GM19395 (cell line): ENCODE data around the gene PLS1.
A peak's percentile ranks its signal among the peaks of the same experiment; 100 is the strongest.
"Not testable (repeated sequence)": the region's sequence is repeated elsewhere in the genome, so short reads cannot be mapped to it uniquely, and the experiment has no call there.

ENCODE experiments used
- ATAC-seq: cut with Tn5 transposase; IDR thresholded peaks from one replicate; pipeline ENCODE4 v1.9.1; 2021; ENCODE audit warnings: mild to moderate bottlenecking, moderate library complexity; ENCODE audit not compliant: unreplicated experiment

Gene PLS1

DNA sequence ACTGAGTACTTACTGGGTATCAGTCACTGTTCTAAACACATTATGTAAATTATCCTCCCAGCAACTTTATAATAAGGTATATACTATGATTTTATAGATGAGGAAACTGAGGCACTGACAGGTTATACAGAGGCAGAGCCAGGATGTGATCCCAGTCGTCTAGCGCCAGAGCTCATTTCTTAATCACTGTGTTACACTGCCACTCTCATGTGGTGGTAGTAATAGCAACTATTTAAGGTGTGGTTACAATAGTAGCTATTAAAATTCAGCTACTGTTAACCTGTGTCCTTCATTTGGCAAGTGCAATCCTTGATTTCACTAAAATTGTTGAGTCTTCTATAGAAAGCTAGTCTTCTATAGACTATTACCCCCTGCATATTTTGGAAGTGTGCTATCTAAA is 84.5 kb downstream of the PLS1 start:
- no peak for ATAC-seq

DNA sequence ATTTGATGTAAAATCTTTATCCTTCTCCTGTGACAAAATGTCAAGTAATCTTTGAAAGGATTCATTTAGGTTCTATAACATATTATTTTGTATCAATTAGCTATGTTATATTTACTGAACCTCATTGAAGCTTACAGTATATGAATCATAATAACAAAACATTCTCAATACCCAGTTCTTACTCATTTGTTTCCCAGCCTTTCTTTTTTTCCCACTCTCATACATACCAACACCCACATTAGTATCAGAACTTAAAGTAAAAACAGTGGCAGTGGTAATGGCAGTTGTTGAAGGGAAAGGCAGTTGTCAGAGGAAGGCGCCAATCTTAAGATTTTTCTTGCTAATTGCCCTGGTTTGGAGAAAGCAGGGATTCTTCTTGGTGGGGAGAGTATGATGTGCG is 94.4 kb downstream of the PLS1 start:
- ATAC-seq = no peak

DNA sequence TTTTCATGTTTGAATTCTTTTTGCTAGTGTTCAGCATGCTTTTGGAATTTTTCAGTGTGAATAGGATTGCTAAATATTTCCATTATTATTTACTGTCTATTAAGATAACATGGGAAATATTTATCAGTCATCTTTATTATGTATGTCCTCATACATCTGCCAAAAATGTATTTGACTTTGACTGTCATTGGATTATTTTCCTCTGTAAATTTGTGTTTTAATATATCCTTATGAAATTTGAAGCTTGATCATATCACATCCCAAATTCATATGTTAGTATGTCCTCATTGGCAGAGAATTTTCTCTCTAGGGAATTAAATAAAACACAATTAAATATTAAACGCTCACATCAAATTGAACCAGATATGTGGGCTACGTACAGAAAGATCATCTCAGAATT is 95.3 kb downstream of the PLS1 start:
- ATAC-seq = no peak

DNA sequence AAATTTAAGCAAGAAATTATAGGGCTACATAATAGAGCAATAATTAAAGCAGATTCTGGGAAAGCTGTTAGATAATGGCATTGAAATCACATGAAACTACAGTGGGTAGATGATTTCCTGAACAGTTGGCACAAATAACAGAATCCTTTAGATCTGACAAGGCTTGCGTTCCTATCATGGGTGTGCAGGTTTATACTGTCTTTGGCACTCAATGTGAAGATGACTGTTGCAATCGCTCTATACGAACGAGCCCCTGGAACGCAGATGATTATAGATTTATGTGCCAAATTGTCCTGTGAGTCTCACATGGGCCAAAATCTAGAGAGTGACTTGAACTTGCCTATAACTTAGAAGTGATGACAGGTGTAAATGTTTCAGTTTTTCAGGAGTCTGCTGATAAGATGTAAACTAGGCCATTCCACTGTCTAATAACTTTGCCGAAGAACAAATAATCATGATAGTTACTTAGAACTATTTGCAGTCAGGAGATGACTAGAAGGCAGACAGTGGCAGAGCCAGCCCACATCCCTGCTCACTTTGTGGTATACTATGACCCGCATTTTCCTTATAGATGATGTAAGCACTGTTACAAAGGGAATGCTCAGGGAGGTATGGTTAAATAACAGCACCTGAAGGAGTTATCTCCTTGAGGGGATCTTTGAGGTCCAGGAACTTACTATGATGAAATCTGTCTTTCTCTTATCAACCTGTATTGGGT is 97.1 kb downstream of the PLS1 start:
- ATAC-seq = no peak

DNA sequence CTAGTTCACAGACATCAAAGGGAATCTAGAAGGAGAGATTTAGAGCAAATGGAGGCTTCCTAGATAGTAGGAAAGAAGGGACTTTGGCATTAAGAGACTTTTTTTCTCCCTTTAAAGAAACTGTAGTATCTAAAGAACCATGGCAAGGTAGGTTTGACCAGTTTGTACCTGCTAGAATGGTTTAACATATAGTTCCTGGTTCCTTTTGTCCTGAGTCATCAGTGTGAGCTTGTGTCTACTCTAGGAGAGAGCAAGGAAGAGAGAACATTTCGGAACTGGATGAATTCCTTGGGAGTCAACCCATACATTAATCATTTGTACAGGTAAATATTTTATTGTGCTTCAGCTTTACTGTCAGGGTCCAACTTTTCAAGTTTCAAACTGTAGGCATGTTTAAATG is 98.0 kb downstream of the PLS1 start:
- ATAC-seq = no peak

DNA sequence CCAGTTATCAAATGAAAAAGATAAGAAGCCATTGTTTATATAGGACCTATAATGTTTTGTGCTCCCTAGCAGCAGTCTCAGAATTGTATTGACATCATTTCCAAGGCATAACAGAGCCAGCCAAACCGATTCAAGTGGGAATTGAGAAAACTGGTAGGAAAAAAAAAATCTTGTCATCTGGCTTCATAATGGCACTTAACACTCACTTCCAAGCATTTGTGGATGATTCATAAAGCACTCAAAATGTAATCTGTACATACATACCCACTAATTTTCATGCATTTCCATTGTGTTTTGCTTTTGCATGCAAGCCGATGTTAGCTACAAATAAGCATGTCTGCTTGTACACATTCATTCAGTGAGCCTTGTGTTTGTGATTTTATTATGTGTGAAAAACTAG is 109.0 kb downstream of the PLS1 start:
- no peak for ATAC-seq

DNA sequence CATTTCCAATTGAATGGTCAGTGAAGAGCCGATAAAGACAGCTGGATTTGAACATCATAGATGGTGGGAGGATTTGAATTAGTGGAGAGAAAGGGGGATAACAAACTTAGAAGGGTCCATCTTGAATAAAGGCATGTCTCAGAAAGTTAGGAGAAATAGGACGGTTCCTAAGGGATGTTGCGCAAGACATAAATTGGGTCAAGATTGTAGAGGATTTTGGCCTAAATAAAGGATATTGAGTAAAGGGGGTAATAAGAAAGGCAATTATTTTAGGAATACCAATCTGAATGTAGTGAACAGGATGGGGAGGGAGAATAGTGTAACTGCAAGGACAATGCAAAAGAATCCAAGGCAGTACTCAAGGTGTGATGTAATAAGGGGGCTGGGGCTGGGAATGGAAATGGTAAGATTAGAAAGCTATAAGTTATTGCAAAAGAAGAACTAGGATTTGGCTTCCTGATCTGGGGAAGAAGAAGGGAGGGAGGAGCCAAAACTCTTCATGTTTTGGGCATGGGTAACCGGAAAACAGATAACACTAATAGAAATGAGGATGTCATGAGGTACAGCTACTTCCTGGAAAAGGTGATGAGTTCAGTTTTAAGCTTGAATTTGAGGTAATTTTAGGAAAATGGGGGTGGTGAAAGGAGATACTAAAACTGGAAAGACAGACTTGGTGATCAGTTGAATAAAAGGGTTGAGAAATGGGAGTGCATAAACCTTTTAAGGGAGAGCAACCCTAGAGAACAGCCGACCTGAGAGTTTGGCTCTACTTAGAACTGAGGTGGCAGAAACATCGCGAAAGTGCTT is 110.3 kb downstream of the PLS1 start:
- ATAC-seq = no peak

DNA sequence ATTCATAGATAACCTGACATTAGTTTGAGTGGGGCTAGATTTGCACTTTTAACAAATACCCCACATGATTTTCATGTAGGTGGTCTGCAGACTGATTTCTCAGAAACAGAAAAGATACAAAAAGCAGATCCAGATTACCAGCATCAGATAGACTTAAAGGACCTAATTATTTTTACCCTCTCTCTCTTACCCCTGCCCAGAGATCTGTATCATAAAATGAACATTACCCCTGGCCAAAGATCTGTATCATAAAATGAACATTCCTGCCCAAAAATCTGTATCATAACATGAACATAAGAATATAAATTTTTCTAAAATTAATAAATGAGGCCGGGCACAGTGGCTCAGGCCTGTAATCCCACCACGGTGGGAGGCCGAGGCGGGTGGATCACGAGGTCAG is 113.0 kb downstream of the PLS1 start:
- no peak for ATAC-seq

DNA sequence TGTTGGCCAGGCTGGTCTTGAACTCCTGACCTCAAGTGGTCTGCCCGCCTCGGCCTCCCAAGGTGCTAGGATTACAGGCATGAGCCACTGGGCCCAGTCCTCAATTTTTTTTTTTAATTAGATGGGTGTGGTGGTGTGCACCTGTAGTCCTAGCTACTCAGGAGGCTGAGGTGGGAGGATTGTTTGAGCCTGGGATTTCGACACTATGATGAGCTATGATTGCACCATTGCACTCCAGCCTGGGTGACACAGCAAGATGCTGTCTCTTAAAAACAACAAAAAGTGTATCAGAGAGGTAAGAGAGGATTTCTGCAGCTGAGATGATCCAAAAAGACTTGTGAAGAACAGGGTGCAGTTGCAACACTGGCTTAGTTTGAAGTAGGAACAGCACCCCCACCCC is 118.7 kb downstream of the PLS1 start:
- ATAC-seq = not testable (repeated sequence)

DNA sequence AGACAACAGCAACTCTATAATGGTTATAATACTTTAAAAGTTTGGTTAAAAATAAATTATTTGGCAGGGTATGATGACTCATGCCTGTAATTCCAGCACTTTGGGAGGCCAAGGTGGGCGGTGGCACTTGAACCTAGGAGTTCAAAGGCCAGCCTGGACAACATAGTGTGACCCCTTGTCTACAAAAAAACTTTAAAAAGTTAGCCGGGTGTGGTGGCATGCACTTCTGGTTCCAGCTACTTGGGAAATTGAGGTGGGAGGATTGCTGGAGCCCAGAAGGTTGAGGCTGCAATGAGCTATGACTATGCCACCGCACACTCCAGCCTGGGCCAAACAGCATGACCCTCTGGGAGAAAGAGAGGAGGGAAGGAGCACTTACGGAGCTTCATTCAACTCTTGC is 119.9 kb downstream of the PLS1 start:
- ATAC-seq = no peak

DNA sequence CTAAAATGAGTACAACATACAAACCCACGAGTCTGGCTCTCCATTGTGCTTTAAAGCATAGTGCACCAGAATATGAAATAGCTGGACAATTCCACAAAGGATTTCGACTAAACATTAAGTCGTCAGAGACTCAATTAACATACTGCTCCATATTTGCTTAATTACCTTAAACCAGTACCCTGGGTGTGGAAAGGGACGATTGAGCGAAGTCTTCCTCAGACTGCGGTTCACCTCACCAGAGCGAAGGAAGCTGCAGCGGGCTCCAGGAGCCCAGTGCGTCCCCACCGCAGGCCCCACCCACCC is 127.4 kb downstream of the PLS1 start:
- peak; percentile 40 for ATAC-seq

DNA sequence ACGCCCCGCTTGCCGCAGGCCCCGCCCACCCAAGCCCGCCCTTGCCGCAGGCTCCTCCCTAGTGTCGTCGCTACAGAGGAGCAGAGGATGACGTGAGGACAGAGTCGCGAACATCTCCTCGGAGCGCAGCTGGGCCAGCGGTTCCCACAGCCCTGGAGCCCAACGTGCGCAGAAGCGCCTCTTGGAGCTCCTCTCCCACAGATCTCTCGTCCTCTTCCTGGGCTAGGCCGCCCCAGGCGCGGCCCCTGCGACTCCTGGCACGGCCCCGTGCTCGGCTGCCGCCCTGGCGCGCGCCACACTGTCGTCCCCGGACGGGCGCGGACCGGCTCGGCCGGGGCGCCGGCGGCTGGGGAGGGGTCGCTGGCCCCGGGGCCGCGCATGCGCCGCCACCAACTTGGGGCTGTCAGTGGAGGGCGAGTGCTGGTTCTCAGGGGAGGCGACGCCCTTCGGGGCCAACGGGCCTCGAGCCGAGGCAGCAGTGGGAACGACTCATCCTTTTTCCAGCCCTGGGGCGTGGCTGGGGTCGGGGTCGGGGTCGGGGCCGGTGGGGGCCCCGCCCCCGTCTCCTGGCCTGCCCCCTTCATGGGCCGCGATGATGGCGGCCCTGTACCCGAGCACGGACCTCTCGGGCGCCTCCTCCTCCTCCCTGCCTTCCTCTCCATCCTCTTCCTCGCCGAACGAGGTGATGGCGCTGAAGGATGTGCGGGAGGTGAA is 127.9 kb downstream of the PLS1 start, which contains the start of gene TRPC1:
TRPC1 (plus strand) TSS at position 67 of the 714 bp plus-strand sequence; CDS start at position 593, 526 bp downstream.
- ATAC-seq = peak; percentile 90

DNA sequence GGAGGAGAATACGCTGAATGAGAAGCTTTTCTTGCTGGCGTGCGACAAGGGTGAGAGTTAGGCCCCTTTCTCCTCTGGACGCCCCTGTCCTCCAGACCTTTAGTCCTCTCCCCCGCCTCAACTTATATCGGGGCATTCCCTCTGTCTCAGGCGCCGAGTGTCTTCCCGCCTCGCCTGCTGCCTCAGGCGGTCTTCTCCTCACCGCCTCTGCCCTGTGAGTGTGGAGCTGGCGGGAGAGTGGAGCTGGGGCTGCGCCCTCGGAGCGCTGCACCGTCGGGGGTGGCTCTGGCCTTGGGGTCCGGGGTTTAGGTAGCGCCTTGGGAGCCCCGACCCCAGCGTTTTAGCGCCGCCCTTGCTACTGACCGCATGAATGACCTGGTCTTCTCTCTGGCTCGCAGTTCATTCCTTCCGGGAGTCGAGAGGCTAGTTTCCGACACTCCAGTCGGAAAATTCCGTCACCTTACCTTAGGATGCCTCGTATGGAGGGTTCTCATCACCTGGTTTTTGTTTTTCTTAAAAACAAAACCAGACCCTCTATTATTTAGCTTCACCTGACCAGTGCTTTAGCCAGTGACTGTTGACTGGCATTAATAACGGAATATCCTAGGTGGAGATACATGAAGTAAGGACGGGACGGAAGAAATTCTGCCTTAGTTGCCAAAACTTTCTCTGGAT is 128.6 kb downstream of the PLS1 start:
- ATAC-seq = peak; percentile 27

DNA sequence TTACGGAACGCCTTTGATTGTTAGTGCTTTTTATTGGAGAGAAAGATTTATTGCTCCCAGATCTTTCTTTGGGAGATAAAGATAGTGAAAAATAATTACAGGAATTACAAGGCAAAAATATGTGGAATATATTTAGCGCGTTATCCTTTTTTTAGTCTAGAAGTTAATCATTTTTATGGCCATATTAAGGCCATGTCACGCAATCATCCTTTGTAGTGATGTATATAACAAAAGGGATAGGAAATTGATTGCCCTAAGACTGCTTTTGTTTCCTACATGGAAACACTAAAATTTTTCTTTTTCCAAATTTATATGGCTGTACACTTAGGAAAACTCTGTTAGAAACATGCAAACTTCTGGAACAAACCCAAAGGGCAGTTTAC is 129.2 kb downstream of the PLS1 start:
- ATAC-seq = no peak

DNA sequence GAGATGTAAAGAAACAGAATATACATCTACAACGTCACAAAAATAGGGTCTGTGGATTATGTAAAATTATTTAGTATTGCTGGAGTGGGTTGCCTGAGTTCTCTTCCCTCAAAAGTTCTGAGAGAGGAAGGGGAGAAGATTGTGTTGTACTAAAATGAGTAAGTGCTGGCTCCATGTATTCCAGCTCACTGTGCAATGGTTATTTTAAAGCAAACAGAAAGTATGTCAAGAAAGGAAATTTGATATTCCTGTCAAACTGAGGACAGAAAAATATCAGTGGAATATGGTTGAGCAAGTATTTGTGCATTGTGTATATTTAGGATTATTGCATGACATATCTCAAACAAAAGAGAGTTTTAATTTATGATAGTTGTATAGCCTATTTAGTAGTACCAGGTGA is 129.8 kb downstream of the PLS1 start:
- no peak for ATAC-seq

DNA sequence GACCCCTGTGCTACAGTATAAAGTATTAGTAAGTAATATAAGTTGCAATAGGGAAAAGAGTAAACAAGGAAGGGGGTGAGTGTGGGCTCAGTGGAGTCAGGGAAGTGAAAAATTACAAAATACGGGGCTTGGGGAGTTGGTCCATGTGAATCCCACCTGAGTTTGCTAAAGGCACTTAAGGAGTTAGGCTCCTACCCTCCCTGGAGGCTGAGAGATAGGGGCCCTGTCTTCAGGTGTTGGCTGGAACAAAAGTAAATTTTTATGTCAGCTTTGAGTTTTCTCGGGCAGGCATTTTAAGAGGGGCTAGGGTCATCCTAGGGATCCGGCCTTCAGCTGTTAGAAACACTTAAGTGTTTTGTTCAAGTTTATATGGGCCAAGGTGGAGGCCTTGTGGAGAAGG is 135.9 kb downstream of the PLS1 start:
- ATAC-seq = no peak

DNA sequence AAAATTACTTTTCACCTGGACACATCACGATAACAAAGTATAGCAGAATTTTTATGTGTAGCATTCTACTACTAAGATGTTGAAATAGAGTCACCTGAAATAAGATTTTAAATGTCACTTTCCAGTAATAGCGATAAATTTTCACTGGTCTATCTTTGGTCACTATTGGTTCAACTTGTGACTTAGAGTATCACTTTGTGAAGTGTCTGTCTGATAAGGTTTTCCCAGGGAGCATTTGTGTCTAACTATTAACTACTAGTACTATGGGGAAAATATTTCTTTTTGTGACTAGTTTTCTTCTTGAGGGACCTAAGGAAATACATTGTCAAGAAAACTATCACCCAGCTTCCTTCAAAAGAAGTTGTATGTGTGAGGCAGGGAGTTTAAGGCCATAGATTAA is 138.6 kb downstream of the PLS1 start:
- ATAC-seq = no peak

DNA sequence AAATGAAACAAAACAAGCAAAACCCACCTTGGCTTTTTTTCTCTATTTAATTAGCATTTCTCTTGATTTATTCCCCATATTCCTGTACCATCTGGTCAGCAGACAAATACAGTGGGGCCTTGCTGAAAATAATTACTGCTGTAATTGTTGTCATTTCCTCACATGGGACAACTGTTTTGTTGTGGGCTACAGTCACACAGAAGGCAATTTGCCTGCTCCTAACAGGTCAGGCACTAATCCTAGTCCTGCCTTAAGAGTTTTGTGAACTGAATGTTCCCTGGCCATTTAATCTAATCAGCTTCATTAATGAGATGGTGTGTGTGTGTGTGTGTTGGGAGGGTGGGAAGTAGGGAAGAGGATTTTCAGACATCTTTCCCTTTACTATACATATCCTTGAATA is 139.3 kb downstream of the PLS1 start:
- ATAC-seq = no peak

DNA sequence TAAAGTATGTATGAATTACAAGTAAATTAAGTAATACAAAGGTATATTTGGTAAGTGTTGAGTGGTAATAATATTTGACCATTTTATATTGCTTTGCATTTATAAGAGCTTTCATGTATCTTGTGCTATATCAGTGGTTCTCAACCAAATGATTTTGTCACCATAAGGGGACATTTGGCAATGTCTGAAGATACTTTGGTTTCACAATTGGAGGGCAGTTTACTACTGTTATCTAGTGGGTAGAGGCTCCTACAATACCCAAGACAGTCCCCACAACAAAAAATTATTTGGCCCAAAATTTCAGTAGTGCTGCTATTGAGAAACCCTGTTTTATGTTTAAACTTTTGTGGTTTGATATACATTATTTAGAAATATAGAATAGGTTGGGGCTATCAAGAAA is 142.2 kb downstream of the PLS1 start:
- no peak for ATAC-seq

DNA sequence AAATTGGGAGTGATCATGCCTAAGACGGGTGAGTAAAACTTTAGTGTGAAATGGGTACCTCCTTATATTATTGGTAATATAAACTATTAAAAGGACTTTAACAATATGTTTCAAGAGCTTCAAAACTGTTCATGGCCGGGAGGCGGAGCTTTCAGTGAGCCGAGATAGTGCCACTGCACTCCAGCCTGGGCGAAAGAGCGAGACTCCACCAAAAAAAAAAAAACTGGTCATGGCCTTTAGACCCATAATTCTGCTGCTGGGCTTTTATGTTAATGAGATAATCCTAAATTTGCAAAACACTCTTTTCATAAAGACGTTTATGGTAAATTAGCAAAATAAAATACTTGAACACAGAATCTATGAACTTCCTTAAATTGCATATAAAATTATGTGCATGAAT is 150.5 kb downstream of the PLS1 start:
- no peak for ATAC-seq

DNA sequence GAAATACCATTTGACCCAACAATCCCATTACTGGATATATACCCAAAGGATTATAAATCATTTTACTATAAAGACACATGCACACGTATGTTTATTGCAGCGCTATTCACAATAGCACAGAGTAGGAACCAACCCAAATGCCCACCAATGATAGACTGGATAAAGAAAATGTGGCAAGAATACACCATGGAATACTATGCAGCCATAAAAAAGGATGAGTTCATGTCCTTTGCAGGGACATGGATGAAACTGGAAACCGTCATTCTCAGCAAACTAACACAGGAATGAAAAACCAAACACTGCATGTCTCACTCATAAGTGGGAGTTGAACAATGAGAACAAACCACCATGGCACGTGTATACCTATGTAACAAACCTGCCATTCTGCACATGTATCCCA is 154.3 kb downstream of the PLS1 start:
- not testable (repeated sequence) for ATAC-seq
